HEK293 (cell line): ENCODE data around the gene PSMC3.

Source experiments
- CTCF ChIA-PET: fragments of 350-600 bp; formaldehyde crosslinking; extraction: SDS; loops from one replicate; lab custom pipeline; 2021; ENCODE audit warnings: antibody characterized with exemption; lab: Yijun Ruan, JAX
- POLR2A ChIA-PET: fragments of 300-600 bp; formaldehyde crosslinking; extraction: SDS; loops from one replicate; lab custom pipeline; 2020; ENCODE audit warnings: antibody characterized with exemption, inconsistent platforms; lab: Yijun Ruan, JAX
- H3K27ac ChIP-seq: fragments of 200-500 bp; sonication (Bioruptor generic); 2 replicates; pipeline ENCODE4 v1.5.1; 2014; ENCODE audit warnings: low read depth, low read length, control low read depth, inconsistent platforms; ENCODE audit errors: extremely low read depth
- H3K36me3 ChIP-seq, 2 experiments: fragments of 200-500 bp in 1 of 2; sonication (Bioruptor generic) in 1 of 2; 1 replicate in 1 of 2; 2 replicates in 1 of 2; pipeline ENCODE4 v1.5.1; 2014 to 2017; ENCODE audit warnings: inconsistent platforms in 2 of 2, low read length in 2 of 2; ENCODE audit not compliant: control insufficient read depth in 2 of 2, insufficient read depth in 1 of 2
- H3K4me1 ChIP-seq: fragments of 200-500 bp; sonication (Bioruptor generic); 2 replicates; pipeline ENCODE4 v1.5.1; 2014; ENCODE audit warnings: mild to moderate bottlenecking, low read length, inconsistent platforms; ENCODE audit not compliant: control insufficient read depth, insufficient read depth
- H3K4me3 ChIP-seq: 2 replicates; pipeline ENCODE4 v1.5.1; 2011; ENCODE audit warnings: low read depth, mild to moderate bottlenecking, control low read depth, low read length, moderate library complexity
- H3K9me3 ChIP-seq: fragments of 200-500 bp; sonication (Bioruptor generic); 2 replicates; pipeline ENCODE4 v1.5.1; 2014; ENCODE audit warnings: low read depth, low read length, inconsistent platforms; ENCODE audit not compliant: control insufficient read depth, insufficient read depth
- HOXD13 ChIP-seq: sonication (generic); formaldehyde crosslinking; IDR thresholded peaks from 2 replicates; pipeline ENCODE4 v1.8.0; 2022; ENCODE audit warnings: missing genetic modification reagents, borderline replicate concordance
- MEIS1 ChIP-seq: sonication (generic); formaldehyde crosslinking; IDR thresholded peaks from 2 replicates; pipeline ENCODE4 v1.8.1; 2022; ENCODE audit warnings: missing genetic modification reagents, mild to moderate bottlenecking, borderline replicate concordance
- SP2 ChIP-seq: fragments of 450-650 bp; formaldehyde crosslinking; IDR thresholded peaks from 2 replicates; pipeline ENCODE4 v1.5.1; 2016; ENCODE audit warnings: missing biosample characterization, missing genetic modification characterization
- ZNF112 ChIP-seq: fragments of 450-650 bp; formaldehyde crosslinking; IDR thresholded peaks from 2 replicates; pipeline ENCODE4 v1.5.0; 2017; ENCODE audit warnings: missing biosample characterization, missing genetic modification characterization
- ZNF175 ChIP-seq: fragments of 450-650 bp; formaldehyde crosslinking; IDR thresholded peaks from 2 replicates; pipeline ENCODE4 v1.5.1; 2016; ENCODE audit warnings: missing biosample characterization, missing genetic modification characterization
- ZNF221 ChIP-seq: fragments of 450-650 bp; formaldehyde crosslinking; IDR thresholded peaks from 2 replicates; pipeline ENCODE4 v1.5.1; 2017; ENCODE audit warnings: missing biosample characterization, missing genetic modification characterization, borderline replicate concordance
- ZNF292 ChIP-seq: fragments of 450-650 bp; formaldehyde crosslinking; IDR thresholded peaks from 2 replicates; pipeline ENCODE4 v1.5.1; 2016; ENCODE audit warnings: low read depth, missing biosample characterization, missing genetic modification characterization, borderline replicate concordance
- ZNF335 ChIP-seq: fragments of 450-650 bp; formaldehyde crosslinking; conservative IDR thresholded peaks from 2 replicates; pipeline ENCODE4 v1.5.1; 2016; ENCODE audit warnings: missing biosample characterization, missing genetic modification characterization
- ZNF48 ChIP-seq: fragments of 450-650 bp; formaldehyde crosslinking; IDR thresholded peaks from 2 replicates; pipeline ENCODE4 v1.5.1; 2016; ENCODE audit warnings: missing biosample characterization, missing genetic modification characterization
- ZNF561 ChIP-seq: fragments of 450-650 bp; IDR thresholded peaks from 2 replicates; pipeline ENCODE4 v1.5.1; 2018; ENCODE audit warnings: missing biosample characterization, missing genetic modification characterization, borderline replicate concordance
- ZNF623 ChIP-seq: fragments of 450-650 bp; formaldehyde crosslinking; IDR thresholded peaks from 2 replicates; pipeline ENCODE4 v1.5.1; 2016; ENCODE audit warnings: missing biosample characterization, missing genetic modification characterization
- ZNF629 ChIP-seq: fragments of 450-650 bp; formaldehyde crosslinking; IDR thresholded peaks from 2 replicates; pipeline ENCODE4 v1.5.1; 2017; ENCODE audit warnings: missing biosample characterization, missing genetic modification characterization
- ZNF658 ChIP-seq: fragments of 450-650 bp; formaldehyde crosslinking; IDR thresholded peaks from 2 replicates; pipeline ENCODE4; 2016; ENCODE audit warnings: missing biosample characterization, missing genetic modification characterization
- ZNF768 ChIP-seq: fragments of 450-650 bp; formaldehyde crosslinking; IDR thresholded peaks from 2 replicates; pipeline ENCODE4 v1.5.1; 2018; ENCODE audit warnings: missing biosample characterization, mild to moderate bottlenecking, missing genetic modification characterization
- ZNF837 ChIP-seq: fragments of 450-650 bp; formaldehyde crosslinking; IDR thresholded peaks from 2 replicates; pipeline ENCODE4 v1.5.1; 2016; ENCODE audit warnings: missing biosample characterization, missing genetic modification characterization
- ZNF843 ChIP-seq: fragments of 450-650 bp; formaldehyde crosslinking; IDR thresholded peaks from 2 replicates; pipeline ENCODE4 v1.5.1; 2016; ENCODE audit warnings: missing biosample characterization, missing genetic modification characterization
- TF ChIP-seq, protein P1 (sequence below): fragments of 450-650 bp; formaldehyde crosslinking; IDR thresholded peaks from 2 replicates; pipeline ENCODE4 v1.5.1; 2016; ENCODE audit warnings: missing biosample characterization, missing genetic modification characterization, low read depth
- TF ChIP-seq, protein P2 (sequence below): fragments of 450-650 bp; formaldehyde crosslinking; IDR thresholded peaks from 2 replicates; pipeline ENCODE4 v1.5.1; 2016; ENCODE audit warnings: missing biosample characterization, missing genetic modification characterization, borderline replicate concordance
- TF ChIP-seq, protein P3 (sequence below): fragments of 450-650 bp; formaldehyde crosslinking; IDR thresholded peaks from 2 replicates; pipeline ENCODE4 v1.5.1; 2017; ENCODE audit warnings: missing biosample characterization, missing genetic modification characterization

The PSMC3 gene

DNA sequence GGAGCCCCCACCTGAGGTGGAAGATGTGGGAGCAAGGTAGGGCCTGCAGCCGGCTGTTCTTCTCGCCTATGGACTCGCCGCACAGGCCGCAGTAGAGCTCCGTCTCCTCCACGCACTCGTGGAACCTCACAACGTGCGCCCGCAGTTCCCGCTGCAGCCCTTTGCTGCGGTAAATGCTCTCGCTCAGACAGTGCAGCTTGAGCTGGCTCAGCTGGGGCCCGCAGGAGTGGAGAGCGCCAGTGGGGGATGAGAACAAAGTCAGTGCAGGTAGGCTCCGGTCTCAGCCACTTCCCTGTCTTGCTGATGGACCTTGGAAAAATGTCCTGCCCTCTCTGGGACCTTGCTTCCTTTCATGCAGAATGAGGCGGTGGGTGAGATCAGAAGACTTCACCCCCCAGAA is 12.5 kb upstream of the PSMC3 start:
- POLR2A ChIA-PET = no interaction called here
- H3K4me1 ChIP-seq = no peaks in the 10 kb centered on the region
- H3K9me3 ChIP-seq = no peaks in the 10 kb centered on the region
- TF ChIP-seq, protein P1, sequence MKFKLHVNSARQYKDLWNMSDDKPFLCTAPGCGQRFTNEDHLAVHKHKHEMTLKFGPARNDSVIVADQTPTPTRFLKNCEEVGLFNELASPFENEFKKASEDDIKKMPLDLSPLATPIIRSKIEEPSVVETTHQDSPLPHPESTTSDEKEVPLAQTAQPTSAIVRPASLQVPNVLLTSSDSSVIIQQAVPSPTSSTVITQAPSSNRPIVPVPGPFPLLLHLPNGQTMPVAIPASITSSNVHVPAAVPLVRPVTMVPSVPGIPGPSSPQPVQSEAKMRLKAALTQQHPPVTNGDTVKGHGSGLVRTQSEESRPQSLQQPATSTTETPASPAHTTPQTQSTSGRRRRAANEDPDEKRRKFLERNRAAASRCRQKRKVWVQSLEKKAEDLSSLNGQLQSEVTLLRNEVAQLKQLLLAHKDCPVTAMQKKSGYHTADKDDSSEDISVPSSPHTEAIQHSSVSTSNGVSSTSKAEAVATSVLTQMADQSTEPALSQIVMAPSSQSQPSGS (tag by site-specific recombination) = no peak
- TF ChIP-seq MEIS1 (CRISPR knock-in tag) (no peak), ZNF292 (tag by site-specific recombination) (no peak), ZNF48 (tag by site-specific recombination) (no peak), ZNF843 (tag by site-specific recombination) (no peak), ZNF335 (tag by site-specific recombination) (no peak), ZNF221 (tag by site-specific recombination) (no peak)
- TF ChIP-seq, all 188 proteins: peak for 0
- no peaks in the 10 kb centered on the region for H3K36me3 ChIP-seq
- no peak overlapping the region for H3K4me3 ChIP-seq
- CTCF ChIA-PET = no interaction called here
- no peak overlapping the region for H3K27ac ChIP-seq

DNA sequence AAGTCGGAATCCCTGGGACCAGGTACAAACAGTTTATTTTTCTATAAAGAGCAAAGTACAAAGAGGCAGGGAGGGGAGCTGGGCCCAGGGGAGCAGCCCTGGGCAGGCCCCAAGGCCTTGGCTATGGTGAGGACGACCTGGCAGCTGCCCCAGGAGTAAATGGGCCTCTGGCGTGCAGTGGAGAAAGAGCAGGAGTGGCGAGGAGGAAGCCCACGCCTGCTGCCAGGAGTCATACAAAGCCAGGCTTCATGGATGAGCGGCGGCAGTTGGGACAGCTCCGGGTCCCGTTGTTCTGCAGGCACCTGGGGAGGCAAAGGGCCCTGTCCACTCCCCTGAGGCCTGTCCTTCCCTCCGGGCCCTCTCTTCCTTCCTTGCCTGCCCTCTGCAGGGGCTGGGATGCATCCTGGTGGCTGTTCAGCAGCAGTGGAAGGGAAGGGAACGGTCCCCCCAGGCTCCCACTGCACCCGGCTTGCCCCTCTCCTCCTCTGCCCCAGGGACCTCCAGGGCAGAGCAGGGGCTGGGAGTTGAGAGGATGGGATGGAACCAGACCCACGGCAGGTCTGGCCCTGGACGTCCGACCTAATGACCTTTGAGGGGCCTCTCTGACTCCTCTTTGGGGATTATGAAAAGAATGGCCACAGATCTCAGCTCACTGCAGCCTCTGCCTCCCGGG is 11.6 kb upstream of the PSMC3 start:
- no peak overlapping the region for H3K27ac ChIP-seq
- POLR2A ChIA-PET = no interaction called here
- H3K4me3 ChIP-seq = no peak overlapping the region
- no peaks in the 10 kb centered on the region for H3K4me1 ChIP-seq
- CTCF ChIA-PET = interaction anchor here (1.2 kb wide), 1 partner anchor 15 kb away, joined by 3 read pairs; no protein-coding TSS in a partner anchor
- H3K9me3 ChIP-seq = no peaks in the 10 kb centered on the region
- no peaks in the 10 kb centered on the region for H3K36me3 ChIP-seq
- TF ChIP-seq SP2 (no peak), HOXD13 (CRISPR knock-in tag) (no peak), ZNF768 (tag by site-specific recombination) (no peak), ZNF175 (tag by site-specific recombination) (no peak), ZNF112 (tag by site-specific recombination) (no peak), ZNF623 (tag by site-specific recombination) (no peak), ZNF658 (no peak), ZNF837 (tag by site-specific recombination) (no peak), ZNF629 (tag by site-specific recombination) (no peak), ZNF561 (no peak)
- TF ChIP-seq, protein P2, sequence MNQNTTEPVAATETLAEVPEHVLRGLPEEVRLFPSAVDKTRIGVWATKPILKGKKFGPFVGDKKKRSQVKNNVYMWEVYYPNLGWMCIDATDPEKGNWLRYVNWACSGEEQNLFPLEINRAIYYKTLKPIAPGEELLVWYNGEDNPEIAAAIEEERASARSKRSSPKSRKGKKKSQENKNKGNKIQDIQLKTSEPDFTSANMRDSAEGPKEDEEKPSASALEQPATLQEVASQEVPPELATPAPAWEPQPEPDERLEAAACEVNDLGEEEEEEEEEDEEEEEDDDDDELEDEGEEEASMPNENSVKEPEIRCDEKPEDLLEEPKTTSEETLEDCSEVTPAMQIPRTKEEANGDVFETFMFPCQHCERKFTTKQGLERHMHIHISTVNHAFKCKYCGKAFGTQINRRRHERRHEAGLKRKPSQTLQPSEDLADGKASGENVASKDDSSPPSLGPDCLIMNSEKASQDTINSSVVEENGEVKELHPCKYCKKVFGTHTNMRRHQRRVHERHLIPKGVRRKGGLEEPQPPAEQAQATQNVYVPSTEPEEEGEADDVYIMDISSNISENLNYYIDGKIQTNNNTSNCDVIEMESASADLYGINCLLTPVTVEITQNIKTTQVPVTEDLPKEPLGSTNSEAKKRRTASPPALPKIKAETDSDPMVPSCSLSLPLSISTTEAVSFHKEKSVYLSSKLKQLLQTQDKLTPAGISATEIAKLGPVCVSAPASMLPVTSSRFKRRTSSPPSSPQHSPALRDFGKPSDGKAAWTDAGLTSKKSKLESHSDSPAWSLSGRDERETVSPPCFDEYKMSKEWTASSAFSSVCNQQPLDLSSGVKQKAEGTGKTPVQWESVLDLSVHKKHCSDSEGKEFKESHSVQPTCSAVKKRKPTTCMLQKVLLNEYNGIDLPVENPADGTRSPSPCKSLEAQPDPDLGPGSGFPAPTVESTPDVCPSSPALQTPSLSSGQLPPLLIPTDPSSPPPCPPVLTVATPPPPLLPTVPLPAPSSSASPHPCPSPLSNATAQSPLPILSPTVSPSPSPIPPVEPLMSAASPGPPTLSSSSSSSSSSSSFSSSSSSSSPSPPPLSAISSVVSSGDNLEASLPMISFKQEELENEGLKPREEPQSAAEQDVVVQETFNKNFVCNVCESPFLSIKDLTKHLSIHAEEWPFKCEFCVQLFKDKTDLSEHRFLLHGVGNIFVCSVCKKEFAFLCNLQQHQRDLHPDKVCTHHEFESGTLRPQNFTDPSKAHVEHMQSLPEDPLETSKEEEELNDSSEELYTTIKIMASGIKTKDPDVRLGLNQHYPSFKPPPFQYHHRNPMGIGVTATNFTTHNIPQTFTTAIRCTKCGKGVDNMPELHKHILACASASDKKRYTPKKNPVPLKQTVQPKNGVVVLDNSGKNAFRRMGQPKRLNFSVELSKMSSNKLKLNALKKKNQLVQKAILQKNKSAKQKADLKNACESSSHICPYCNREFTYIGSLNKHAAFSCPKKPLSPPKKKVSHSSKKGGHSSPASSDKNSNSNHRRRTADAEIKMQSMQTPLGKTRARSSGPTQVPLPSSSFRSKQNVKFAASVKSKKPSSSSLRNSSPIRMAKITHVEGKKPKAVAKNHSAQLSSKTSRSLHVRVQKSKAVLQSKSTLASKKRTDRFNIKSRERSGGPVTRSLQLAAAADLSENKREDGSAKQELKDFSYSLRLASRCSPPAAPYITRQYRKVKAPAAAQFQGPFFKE (tag by site-specific recombination) = no peak
- TF ChIP-seq, protein P3, sequence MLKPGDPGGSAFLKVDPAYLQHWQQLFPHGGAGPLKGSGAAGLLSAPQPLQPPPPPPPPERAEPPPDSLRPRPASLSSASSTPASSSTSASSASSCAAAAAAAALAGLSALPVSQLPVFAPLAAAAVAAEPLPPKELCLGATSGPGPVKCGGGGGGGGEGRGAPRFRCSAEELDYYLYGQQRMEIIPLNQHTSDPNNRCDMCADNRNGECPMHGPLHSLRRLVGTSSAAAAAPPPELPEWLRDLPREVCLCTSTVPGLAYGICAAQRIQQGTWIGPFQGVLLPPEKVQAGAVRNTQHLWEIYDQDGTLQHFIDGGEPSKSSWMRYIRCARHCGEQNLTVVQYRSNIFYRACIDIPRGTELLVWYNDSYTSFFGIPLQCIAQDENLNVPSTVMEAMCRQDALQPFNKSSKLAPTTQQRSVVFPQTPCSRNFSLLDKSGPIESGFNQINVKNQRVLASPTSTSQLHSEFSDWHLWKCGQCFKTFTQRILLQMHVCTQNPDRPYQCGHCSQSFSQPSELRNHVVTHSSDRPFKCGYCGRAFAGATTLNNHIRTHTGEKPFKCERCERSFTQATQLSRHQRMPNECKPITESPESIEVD (tag by site-specific recombination) = no peak
- TF ChIP-seq, all 188 proteins: peak for 0
